ENCODE measurements around the gene PRSS16.
"Not testable (repeated sequence)": the region's sequence is repeated elsewhere in the genome, so short reads cannot be mapped to it uniquely, and the experiment has no call there.

Gene PRSS16

DNA sequence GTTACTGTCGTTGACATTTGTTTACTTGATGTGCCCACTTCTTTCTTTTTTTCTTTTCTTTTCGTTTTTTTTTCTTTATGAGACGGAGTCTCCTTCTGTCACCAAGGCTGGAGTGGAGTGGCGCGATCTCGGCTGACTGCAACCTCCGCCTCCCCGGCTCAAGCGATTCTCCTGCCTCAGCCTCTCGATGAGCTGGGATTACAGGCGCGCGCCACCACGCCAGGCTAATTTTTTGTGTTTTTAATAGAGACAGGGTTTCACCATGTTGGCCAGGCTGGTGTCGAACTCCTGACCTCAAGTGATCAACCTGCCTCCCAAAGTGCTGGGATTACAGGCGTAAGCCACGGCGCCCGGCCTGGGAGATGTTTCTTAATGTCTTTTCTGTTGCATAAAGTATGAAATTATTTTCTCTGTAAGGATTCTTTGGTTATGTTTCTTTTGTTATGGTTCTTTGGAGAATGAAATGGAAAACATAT lies 33.3 kb upstream of the PRSS16 start:
- TF ChIP-seq Cebpa-rat (IDR thresholded peaks at IDR 0.05) = no peak
- no peak overlapping the region for H3K4me3 ChIP-seq
- H3K36me3 ChIP-seq = peaks cover 0 to 7% (median 0%) of the 10 kb centered on the region in 11 experiments; a peak in 2 of 22 replicates
- H3K4me2 ChIP-seq = no peak overlapping the region
- no peak overlapping the region for H3K27ac ChIP-seq
- no peak overlapping the region for H3K9ac ChIP-seq
- no peaks in the 10 kb centered on the region for H3K4me1 ChIP-seq
- H3K9me3 ChIP-seq (replicated peaks in 1 of 11) = peaks cover 59 to 94% (median 80%) of the 10 kb centered on the region in 11 experiments
- H3K27me3 ChIP-seq = no peaks in the 10 kb centered on the region
- no peaks in the 10 kb centered on the region for H4K20me1 ChIP-seq

DNA sequence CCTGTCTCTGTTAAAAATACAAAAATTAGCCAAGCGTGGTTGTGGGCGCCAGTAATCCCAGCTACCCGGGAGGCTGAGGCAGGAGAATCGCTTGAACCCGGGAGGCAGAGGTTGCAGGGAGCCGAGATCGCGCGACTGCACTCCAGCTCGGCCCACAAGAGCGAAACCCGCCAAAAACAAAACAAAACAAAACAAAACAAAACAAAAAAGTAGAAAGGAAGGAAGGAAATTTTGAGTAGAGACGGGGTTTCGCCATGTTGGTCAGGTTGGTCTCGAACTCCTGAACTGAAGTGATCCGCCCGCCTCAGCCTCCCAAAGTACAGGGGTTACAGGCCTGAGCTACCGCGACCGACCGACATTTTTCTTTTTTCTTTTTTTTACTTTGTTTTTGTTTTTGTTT lies 30.6 kb upstream of the PRSS16 start:
- peaks cover 46 to 68% (median 58%) of the 10 kb centered on the region in 11 experiments for H3K9me3 ChIP-seq (replicated peaks in 1 of 11)
- peaks cover 0 to 7% (median 0%) of the 10 kb centered on the region in 11 experiments; a peak in 2 of 22 replicates for H3K36me3 ChIP-seq
- no peak overlapping the region for H3K9ac ChIP-seq
- no peak overlapping the region for H3K27ac ChIP-seq
- H3K27me3 ChIP-seq = no peaks in the 10 kb centered on the region
- H3K4me3 ChIP-seq = no peak overlapping the region
- H4K20me1 ChIP-seq = no peaks in the 10 kb centered on the region
- TF ChIP-seq Cebpa-rat (IDR thresholded peaks at IDR 0.05) = no peak
- H3K4me2 ChIP-seq = no peak overlapping the region
- H3K4me1 ChIP-seq = no peaks in the 10 kb centered on the region

- H3K4me1 ChIP-seq, H3K27ac ChIP-seq, H3K36me3 ChIP-seq, H3K27me3 ChIP-seq, H3K4me3 ChIP-seq, H4K20me1 ChIP-seq, H3K4me2 ChIP-seq, H3K9ac ChIP-seq: not testable (repeated sequence)
- peaks cover 5 to 16% (median 8%) of the 10 kb centered on the region in 11 experiments for H3K9me3 ChIP-seq (replicated peaks in 1 of 11)
These were observed 24.5 kb upstream of the PRSS16 start for GRCh38 chr6:27222971-27223370.

DNA sequence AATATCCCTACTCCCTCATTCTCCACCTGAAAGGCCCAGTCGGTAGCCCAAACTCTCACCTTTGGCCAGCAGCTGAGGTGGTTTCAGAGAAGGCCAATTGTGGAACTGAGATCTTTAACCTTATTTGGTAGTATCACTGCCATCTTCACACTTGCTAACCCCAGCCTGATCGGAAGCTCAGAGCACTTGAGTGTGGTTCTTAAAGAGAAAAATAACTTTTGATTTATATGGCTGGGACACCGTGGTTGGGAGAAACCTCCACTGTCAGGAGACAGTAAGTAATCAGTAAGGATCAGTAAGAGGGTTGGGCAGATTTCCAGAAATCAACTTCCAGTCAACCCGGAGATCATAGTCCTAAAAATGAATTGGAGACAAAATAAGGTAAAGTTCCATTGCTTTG lies 22.8 kb upstream of the PRSS16 start:
- Histone ChIP-seq H3K27me3 (no peaks in the 10 kb centered on the region), H3K4me3 (no peak overlapping the region), H3K9me3 (replicated peaks in 1 of 11) (peaks cover 2 to 19% (median 5%) of the 10 kb centered on the region in 11 experiments; a peak in 12 of 22 replicates), H3K4me2 (no peak overlapping the region), H3K9ac (no peak overlapping the region), H3K36me3 (no peaks in the 10 kb centered on the region), H4K20me1 (no peaks in the 10 kb centered on the region), H3K27ac (no peak overlapping the region), H3K4me1 (no peaks in the 10 kb centered on the region)
- TF ChIP-seq Cebpa-rat (IDR thresholded peaks at IDR 0.05) = no peak

DNA sequence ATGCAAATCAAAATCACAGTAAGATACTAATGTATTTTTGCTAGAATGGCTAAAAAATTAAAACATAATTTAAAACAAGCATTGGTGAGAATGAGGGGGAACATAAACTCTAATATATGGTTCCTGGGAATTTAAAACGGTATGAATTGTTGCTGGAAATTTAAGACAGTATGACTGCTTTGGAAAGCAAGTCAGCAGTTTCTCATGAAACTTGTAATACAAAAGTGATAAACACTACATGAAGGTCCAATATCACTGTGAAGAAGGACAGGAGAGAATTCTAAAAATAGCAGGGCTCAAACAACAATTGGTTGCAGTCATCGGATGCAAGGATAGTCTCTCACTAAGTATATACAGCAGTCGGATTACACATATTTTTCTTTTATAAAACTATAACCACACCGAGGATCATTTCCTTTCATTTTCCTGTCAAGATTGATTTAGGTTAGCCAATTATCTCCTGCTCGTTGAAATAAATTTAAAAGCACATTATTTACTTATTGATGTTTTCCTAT lies 18.5 kb upstream of the PRSS16 start:
- Histone ChIP-seq H3K9me3 (replicated peaks in 1 of 11) (peaks cover 18 to 39% (median 25%) of the 10 kb centered on the region in 11 experiments; a peak in 21 of 22 replicates), H3K4me2 (no peak overlapping the region), H3K4me3 (no peak overlapping the region), H3K27me3 (peaks cover 0 to 4% (median 0%) of the 10 kb centered on the region in 11 experiments; a peak in 2 of 22 replicates), H3K4me1 (peaks cover 0 to 5% (median 0%) of the 10 kb centered on the region in 10 experiments; a peak in 2 of 20 replicates), H3K36me3 (no peaks in the 10 kb centered on the region), H3K9ac (no peak overlapping the region), H3K27ac (no peak overlapping the region), H4K20me1 (no peaks in the 10 kb centered on the region)
- TF ChIP-seq Cebpa-rat (IDR thresholded peaks at IDR 0.05) = no peak

GRCh38 chr6:27230758-27231111 lies 16.8 kb upstream of the PRSS16 start:
- H3K36me3 ChIP-seq = no peaks in the 10 kb centered on the region
- no peak overlapping the region for H3K4me2 ChIP-seq
- no peak overlapping the region for H3K9ac ChIP-seq
- peaks cover 18 to 38% (median 26%) of the 10 kb centered on the region in 11 experiments; a peak in 21 of 22 replicates for H3K9me3 ChIP-seq (replicated peaks in 1 of 11)
- no peak for TF ChIP-seq Cebpa-rat (IDR thresholded peaks at IDR 0.05)
- H4K20me1 ChIP-seq = no peaks in the 10 kb centered on the region
- no peak overlapping the region for H3K4me3 ChIP-seq
- peaks cover 10 to 18% (median 12%) of the 10 kb centered on the region in 11 experiments for H3K27me3 ChIP-seq
- H3K27ac ChIP-seq = no peak overlapping the region
- H3K4me1 ChIP-seq = peaks cover 0 to 5% (median 0%) of the 10 kb centered on the region in 10 experiments; a peak in 2 of 20 replicates

DNA sequence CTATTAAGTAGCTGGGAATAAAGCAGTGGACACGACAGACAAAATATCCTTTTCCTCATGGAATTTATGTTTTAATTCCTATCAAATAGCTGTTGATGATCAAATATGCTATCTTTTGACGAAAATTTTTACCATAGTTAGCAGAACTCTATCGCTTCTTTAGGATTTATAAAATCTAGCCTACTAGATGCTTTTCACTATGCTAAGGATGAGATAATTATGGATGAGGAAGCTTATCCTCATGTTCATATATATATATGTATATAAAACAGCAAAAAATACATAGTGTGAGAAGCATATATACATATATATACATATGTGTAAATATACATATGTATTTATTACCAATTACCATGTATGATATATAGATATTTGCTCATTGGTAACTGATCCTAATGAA lies 12.9 kb upstream of the PRSS16 start:
- H3K4me2 ChIP-seq = no peak overlapping the region
- H3K4me1 ChIP-seq = peaks cover 0 to 5% (median 0%) of the 10 kb centered on the region in 10 experiments; a peak in 2 of 20 replicates
- no peak overlapping the region for H3K27ac ChIP-seq
- no peak overlapping the region for H3K9ac ChIP-seq
- H3K4me3 ChIP-seq = no peak overlapping the region
- peaks cover 40 to 53% (median 46%) of the 10 kb centered on the region in 11 experiments for H3K9me3 ChIP-seq (replicated peaks in 1 of 11)
- H3K36me3 ChIP-seq = no peaks in the 10 kb centered on the region
- peaks cover 37 to 52% (median 44%) of the 10 kb centered on the region in 11 experiments for H3K27me3 ChIP-seq
- H4K20me1 ChIP-seq = no peaks in the 10 kb centered on the region
- TF ChIP-seq Cebpa-rat (IDR thresholded peaks at IDR 0.05) = no peak

GRCh38 chr6:27237089-27237803 lies 10.3 kb upstream of the PRSS16 start:
- Histone ChIP-seq H3K9ac (no peak overlapping the region), H4K20me1 (no peaks in the 10 kb centered on the region), H3K27ac (no peak overlapping the region), H3K4me3 (no peak overlapping the region), H3K9me3 (replicated peaks in 1 of 11) (peaks cover 22 to 34% (median 26%) of the 10 kb centered on the region in 11 experiments), H3K4me1 (no peaks in the 10 kb centered on the region), H3K4me2 (no peak overlapping the region), H3K36me3 (no peaks in the 10 kb centered on the region), H3K27me3 (peaks cover 37 to 52% (median 44%) of the 10 kb centered on the region in 11 experiments)
- TF ChIP-seq Cebpa-rat (IDR thresholded peaks at IDR 0.05) = no peak

- H3K9ac ChIP-seq = no peak overlapping the region
- H3K27me3 ChIP-seq = peaks cover 37 to 52% (median 44%) of the 10 kb centered on the region in 11 experiments
- no peaks in the 10 kb centered on the region for H4K20me1 ChIP-seq
- no peak overlapping the region for H3K4me2 ChIP-seq
- H3K4me3 ChIP-seq = no peak overlapping the region
- peaks cover 22 to 34% (median 26%) of the 10 kb centered on the region in 11 experiments for H3K9me3 ChIP-seq (replicated peaks in 1 of 11)
- no peak overlapping the region for H3K27ac ChIP-seq
- H3K36me3 ChIP-seq = no peaks in the 10 kb centered on the region
- no peak for TF ChIP-seq Cebpa-rat (IDR thresholded peaks at IDR 0.05)
- H3K4me1 ChIP-seq = no peaks in the 10 kb centered on the region
These were observed 9.2 kb upstream of the PRSS16 start for GRCh38 chr6:27238010-27238983.

All from BLaER1 treated with 17β-estradiol and CSF1 and Interleukin-3, amounts not matched to agents 10 nM and 100 nM (cell line).